AG09319 (cell line): ENCODE data around the gene HSPG2.

ENCODE experiments used
- DNase-seq: peaks from one replicate; pipeline ENCODE4 v3.0.0-alpha.2; 2010; ENCODE audit warnings: low read depth; ENCODE audit errors: extremely low read depth
- CTCF ChIP-seq: IDR thresholded peaks from 2 replicates; pipeline ENCODE4 v1.5.1; 2011; ENCODE audit warnings: low read depth, mild to moderate bottlenecking, inconsistent platforms, low read length, moderate library complexity

HSPG2 gene

GRCh38 chr1:21845646-21846641, 91.2 kb downstream of the HSPG2 start:
- no peak for TF ChIP-seq CTCF
- no peak for DNase-seq

- no peak for TF ChIP-seq CTCF
- DNase-seq, result no peak
Measured at GRCh38 chr1:21843996-21844395, 93.1 kb downstream of the HSPG2 start.

DNA sequence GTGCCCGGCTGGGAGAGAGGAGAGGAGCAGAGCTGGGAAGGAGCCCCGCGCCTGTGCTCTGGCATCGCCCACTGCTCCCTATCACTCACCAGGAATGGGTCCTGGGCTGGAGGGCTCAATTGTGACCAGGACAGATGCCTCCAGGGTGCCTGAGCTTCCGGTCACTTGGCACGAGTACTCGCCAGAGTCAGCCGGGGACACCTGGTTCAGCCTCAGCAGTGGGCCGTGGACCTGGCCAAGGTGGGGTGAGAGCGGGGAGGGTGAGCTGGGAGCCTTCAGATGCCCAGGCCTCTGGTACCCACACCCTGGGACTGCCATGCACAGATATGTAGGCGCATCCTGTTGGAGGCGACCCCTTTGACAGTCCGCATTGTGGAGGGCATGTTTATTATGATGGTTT, 93.9 kb downstream of the HSPG2 start:
- no peak for TF ChIP-seq CTCF
- DNase-seq, result no peak

GRCh38 chr1:21842606-21843162, 94.4 kb downstream of the HSPG2 start:
- TF ChIP-seq CTCF, result no peak
- no peak for DNase-seq

GRCh38 chr1:21841852-21842466, 95.2 kb downstream of the HSPG2 start:
- DNase-seq, result no peak

GRCh38 chr1:21840981-21841380, 96.1 kb downstream of the HSPG2 start:
- no peak for TF ChIP-seq CTCF
- no peak for DNase-seq

More at GRCh38 chr1:21841852-21842466, 95.2 kb downstream of the HSPG2 start:
- no peak for TF ChIP-seq CTCF
